ENCODE data around the gene CRYGB.

GRCh38 chr2:208153156-208153555 is 7.2 kb upstream of the CRYGB start:
- TF ChIP-seq EZH2phosphoT487 (IDR thresholded peaks at IDR 0.05; ENCODE audit: insufficient read depth, low read depth) = no peak
- TF ChIP-seq EZH2 (IDR thresholded peaks at IDR 0.05; ENCODE audit: insufficient read depth, poor library complexity, severe bottlenecking) = no peak
